H1 (cell line): Measurements from ENCODE around the gene SFT2D1. TPM values are rescaled to one million over a fixed set of nuclear protein-coding genes. Genes with fewer than 3 reads are reported as not detected.

Experiments used
- CTCF ChIA-PET: fragments of 300-600 bp; sonication (Branson Sonifier 250); formaldehyde crosslinking; loops from one replicate; lab custom pipeline; 2021; ENCODE audit not compliant: partially characterized antibody; lab: Charles Lee
- POLR2A ChIA-PET: fragments of 300-600 bp; sonication (Branson Sonifier 250); formaldehyde crosslinking; loops from one replicate; lab custom pipeline; 2021; ENCODE audit warnings: inconsistent platforms; ENCODE audit not compliant: partially characterized antibody; lab: Charles Lee
- DNase-seq, 2 experiments: peaks; one replicate each; pipeline versions ENCODE4 v3.0.0 to v3.0.0-alpha.2; 2010 to 2022; ENCODE audit warnings: low spot score in 2 of 2, low read depth in 1 of 2, mixed read lengths in 1 of 2
- FAIRE-seq: peaks from 2 replicates; lab custom pipeline; 2011; peaks lifted over from hg19 to GRCh38; lab: Jason Lieb, UNC
- H2AFZ ChIP-seq: 2 replicates; pipeline ENCODE4 v1.8.1; 2012; ENCODE audit warnings: low read length, inconsistent platforms
- H2AK5ac ChIP-seq: 2 replicates; pipeline ENCODE4 v1.6.1; 2013; ENCODE audit warnings: low read depth, low read length
- H2BK120ac ChIP-seq: replicated peaks from 2 replicates; pipeline ENCODE3; 2013; ENCODE audit warnings: low read depth, low read length, inconsistent platforms
- H2BK12ac ChIP-seq: 2 replicates; pipeline ENCODE4 v1.6.1; 2013; ENCODE audit warnings: low read depth, low read length
- H2BK15ac ChIP-seq: 2 replicates; pipeline ENCODE4 v1.6.1; 2013; ENCODE audit warnings: low read length
- H2BK20ac ChIP-seq: 2 replicates; pipeline ENCODE4 v1.6.1; 2013; ENCODE audit warnings: low read length
- H2BK5ac ChIP-seq: 2 replicates; pipeline ENCODE4 v1.6.1; 2013; ENCODE audit warnings: low read depth, low read length
- H3K14ac ChIP-seq: 2 replicates; pipeline ENCODE4 v1.6.1; 2013; ENCODE audit warnings: inconsistent platforms; ENCODE audit not compliant: insufficient read length
- H3K18ac ChIP-seq: 2 replicates; pipeline ENCODE4 v1.6.1; 2013; ENCODE audit warnings: low read length; ENCODE audit errors: extremely low read depth
- H3K23ac ChIP-seq: 2 replicates; pipeline ENCODE4 v1.6.1; 2013; ENCODE audit warnings: inconsistent platforms; ENCODE audit not compliant: insufficient read length
- H3K23me2 ChIP-seq: 2 replicates; pipeline ENCODE4 v1.6.1; 2013; ENCODE audit warnings: low read depth, low read length
- H3K27ac ChIP-seq: 2 replicates; pipeline ENCODE4 v1.6.1; 2011; ENCODE audit warnings: low read depth, low read length, inconsistent platforms
- H3K27me3 ChIP-seq, 4 experiments: replicated peaks in 1 of 4; 1 replicate in 1 of 4; 2 replicates in 3 of 4; pipeline versions ENCODE4 v1.6.1 to v1.8.1; 2011 to 2013; ENCODE audit warnings: low read length in 3 of 4, mild to moderate bottlenecking in 3 of 4, inconsistent platforms in 2 of 4, mixed read lengths in 2 of 4, moderate library complexity in 1 of 4; ENCODE audit not compliant: control insufficient read depth in 3 of 4, insufficient read depth in 3 of 4; ENCODE audit errors: extremely low read depth in 1 of 4
- H3K36me3 ChIP-seq, 4 experiments: 2 replicates each; pipeline versions ENCODE4 v1.6.1 to v1.8.1; 2011 to 2013; ENCODE audit warnings: mild to moderate bottlenecking in 4 of 4, low read length in 3 of 4, moderate library complexity in 2 of 4, control low read depth in 1 of 4, inconsistent platforms in 1 of 4; ENCODE audit not compliant: insufficient read depth in 4 of 4, control insufficient read depth in 2 of 4
- H3K4ac ChIP-seq: replicated peaks from 2 replicates; pipeline ENCODE3; 2013; ENCODE audit warnings: low read length, low read depth, mixed read lengths, inconsistent platforms; ENCODE audit not compliant: insufficient read length
- H3K4me1 ChIP-seq, 4 experiments: replicated peaks in 1 of 4; 1 replicate in 1 of 4; 2 replicates in 3 of 4; pipeline versions ENCODE4 v1.6.1 to v1.8.1; 2011 to 2013; ENCODE audit warnings: low read length in 3 of 4, inconsistent platforms in 2 of 4, mixed read lengths in 1 of 4; ENCODE audit not compliant: insufficient read depth in 4 of 4, control insufficient read depth in 3 of 4
- H3K4me2 ChIP-seq, 2 experiments: 2 replicates each; pipeline versions ENCODE4 v1.6.1 to v1.8.1; 2011 to 2013; ENCODE audit warnings: low read depth in 2 of 2, low read length in 2 of 2, control low read depth in 1 of 2, inconsistent platforms in 1 of 2, mild to moderate bottlenecking in 1 of 2; ENCODE audit not compliant: insufficient read depth in 1 of 2
- H3K4me3 ChIP-seq, 4 experiments: fragments of 200-600, 300-600 bp in 1 of 4; sonication (generic), shearing (Covaris generic), sonication (Bioruptor Twin) in 1 of 4; 2 replicates each; pipeline versions ENCODE4 v1.5.1 to v1.8.1; 2011 to 2016; ENCODE audit warnings: low read length in 4 of 4, low read depth in 3 of 4, control low read depth in 2 of 4, inconsistent platforms in 2 of 4, mild to moderate bottlenecking in 2 of 4, mixed read lengths in 1 of 4, moderate library complexity in 1 of 4; ENCODE audit not compliant: insufficient read depth in 2 of 4; ENCODE audit errors: extremely low read depth in 1 of 4
- H3K56ac ChIP-seq: replicated peaks from 2 replicates; pipeline ENCODE3; 2013; ENCODE audit warnings: low read depth, mild to moderate bottlenecking, mixed read lengths, low read length, inconsistent platforms; ENCODE audit not compliant: insufficient read length
- H3K79me1 ChIP-seq: 2 replicates; pipeline ENCODE4 v1.6.1; 2013; ENCODE audit warnings: low read depth, low read length, control low read depth
- H3K79me2 ChIP-seq, 2 experiments: 2 replicates each; pipeline versions ENCODE4 v1.6.1 to v1.8.1; 2012 to 2013; ENCODE audit warnings: low read length in 2 of 2, mild to moderate bottlenecking in 2 of 2, inconsistent platforms in 1 of 2; ENCODE audit not compliant: insufficient read depth in 2 of 2, control insufficient read depth in 1 of 2
- H3K9ac ChIP-seq, 4 experiments: replicated peaks in 1 of 4; 1 replicate in 1 of 4; 2 replicates in 3 of 4; pipeline versions ENCODE4 v1.6.1 to v1.8.1; 2011 to 2013; ENCODE audit warnings: low read depth in 3 of 4, low read length in 3 of 4, control low read depth in 2 of 4, mild to moderate bottlenecking in 2 of 4, moderate library complexity in 2 of 4, inconsistent platforms in 1 of 4; ENCODE audit errors: extremely low read depth in 1 of 4
- H3K9me3 ChIP-seq, 2 experiments: 2 replicates each; pipeline versions ENCODE4 v1.6.1 to v1.8.1; 2012 to 2013; ENCODE audit warnings: mild to moderate bottlenecking in 2 of 2, moderate library complexity in 2 of 2, control low read depth in 1 of 2, inconsistent platforms in 1 of 2, low read depth in 1 of 2, low read length in 1 of 2, mixed read lengths in 1 of 2; ENCODE audit not compliant: insufficient read depth in 2 of 2
- H4K20me1 ChIP-seq, 2 experiments: replicated peaks in 1 of 2; 2 replicates each; pipeline versions ENCODE3 to v1.8.1; 2011 to 2013; ENCODE audit warnings: inconsistent platforms in 2 of 2, low read length in 2 of 2, mild to moderate bottlenecking in 1 of 2; ENCODE audit not compliant: insufficient read depth in 2 of 2, control insufficient read depth in 1 of 2
- H4K5ac ChIP-seq: 2 replicates; pipeline ENCODE4 v1.6.1; 2013; ENCODE audit warnings: low read length, low read depth, mixed read lengths, inconsistent platforms; ENCODE audit not compliant: insufficient read length
- H4K8ac ChIP-seq: 2 replicates; pipeline ENCODE4 v1.8.0; 2013; ENCODE audit warnings: mild to moderate bottlenecking, moderate library complexity, low read length, inconsistent platforms; ENCODE audit not compliant: insufficient read depth; ENCODE audit errors: extremely low read depth
- H4K91ac ChIP-seq: replicated peaks from 2 replicates; pipeline ENCODE3; 2013; ENCODE audit warnings: low read length, mixed read lengths, inconsistent platforms; ENCODE audit not compliant: insufficient read length
- CBX5 ChIP-seq: fragments of 300-800, 300-1000 bp; sonication (generic); IDR thresholded peaks from 2 replicates; pipeline ENCODE4 v1.7.1; 2016; ENCODE audit warnings: antibody characterized with exemption, low read length, low read depth
- CHD2 ChIP-seq: IDR thresholded peaks from 2 replicates; pipeline ENCODE4 v1.6.1; 2012; ENCODE audit warnings: low read length, improper control_type of control experiment
- CREB1 ChIP-seq: IDR thresholded peaks from 2 replicates; pipeline ENCODE4 v1.6.1; 2012; ENCODE audit warnings: inconsistent platforms
- GTF2F1 ChIP-seq: IDR thresholded peaks from 2 replicates; pipeline ENCODE4 v1.6.1; 2012; ENCODE audit warnings: low read depth, low read length, improper control_type of control experiment, borderline replicate concordance
- HDAC2 ChIP-seq, 2 experiments: fragments of 300-600 bp in 1 of 2; sonication (generic) in 1 of 2; IDR thresholded peaks; 2 replicates each; pipeline ENCODE4 v1.6.1; 2011 to 2012; ENCODE audit warnings: low read depth in 2 of 2, low read length in 2 of 2, mild to moderate bottlenecking in 2 of 2, moderate library complexity in 2 of 2, borderline replicate concordance in 1 of 2, inconsistent platforms in 1 of 2
- JUND ChIP-seq: IDR thresholded peaks from 2 replicates; pipeline ENCODE4 v1.6.1; 2011; ENCODE audit warnings: mild to moderate bottlenecking, improper control_type of control experiment, low read length
- KDM1A ChIP-seq: fragments of 200-600, 300-600 bp; sonication (generic); IDR thresholded peaks from 2 replicates; pipeline ENCODE4 v1.7.1; 2016; ENCODE audit warnings: mild to moderate bottlenecking, low read length, borderline replicate concordance
- KDM5A ChIP-seq: fragments of 200-600 bp; IDR thresholded peaks from 2 replicates; pipeline ENCODE4 v1.7.1; 2012; ENCODE audit warnings: mild to moderate bottlenecking, low read length, inconsistent platforms, mixed read lengths
- POU5F1 ChIP-seq: IDR thresholded peaks from 2 replicates; pipeline ENCODE4 v1.6.1; 2011; ENCODE audit warnings: low read depth, mild to moderate bottlenecking, low read length, moderate library complexity
- SP2 ChIP-seq: IDR thresholded peaks from 2 replicates; pipeline ENCODE4 v1.6.1; 2012; ENCODE audit warnings: mild to moderate bottlenecking, low read length, inconsistent platforms
- TCF12 ChIP-seq: IDR thresholded peaks from 2 replicates; pipeline ENCODE4 v1.6.1; 2011; ENCODE audit warnings: low read depth, mild to moderate bottlenecking, low read length
- USF2 ChIP-seq: IDR thresholded peaks from 2 replicates; pipeline ENCODE4 v1.6.1; 2011; ENCODE audit warnings: low read length, improper control_type of control experiment
- YY1 ChIP-seq: IDR thresholded peaks from 2 replicates; pipeline ENCODE4 v1.6.1; 2011; ENCODE audit warnings: low read depth, mild to moderate bottlenecking, low read length
- ZNF274 ChIP-seq: IDR thresholded peaks from 2 replicates; pipeline ENCODE4 v1.7.0; 2012; ENCODE audit warnings: low read length, borderline replicate concordance; ENCODE audit errors: extremely low read depth
- WGBS, 2 experiments: shearing (Covaris generic) in 1 of 2; methylation state at CpG; one replicate each; pipeline versions ENCODE4 v1.1.6 to v1.1.7; 2013 to 2015; ENCODE audit warnings: low lambda C conversion rate in 2 of 2, mixed read lengths in 2 of 2, inconsistent platforms in 1 of 2, low coverage in 1 of 2, missing lambda C conversion rate in 1 of 2; ENCODE audit not compliant: insufficient replicate concordance in 2 of 2, insufficient coverage in 1 of 2, insufficient read length in 1 of 2; ENCODE audit errors: extremely low coverage in 1 of 2, missing lambda C conversion rate in 1 of 2; 5-methylcytosine and 5-hydroxymethylcytosine counted together
- polyA plus RNA-seq, 7 experiments: library from polyadenylated mRNA; depleted of rRNA in 3 of 7; stranded (reverse) in 5 of 7; unstranded in 2 of 7; fragments of >200 nt in 5 of 7; fragments of 200-250 nt in 2 of 7; gene quantifications; 1 replicate in 5 of 7; 2 replicates in 1 of 7; 4 replicates in 1 of 7; pipeline versions ENCODE4 v1.2.1 to v1.2.3, GENCODE V29; 2011 to 2013; ENCODE audit warnings: missing spikeins in 2 of 7, mixed read lengths in 2 of 7
- total RNA-seq: library from RNA; stranded (reverse); fragmentation: NEBNext Ultra II Directional; extraction: Animal tissue kit (Norgen Biotek cat#: 25700); gene quantifications from 2 replicates; pipeline ENCODE4 v1.2.1, GENCODE V29; 2021

The SFT2D1 gene
- total and polyA plus RNA-seq, 2 of the 8 experiments (the other 6 are each of a cell fraction or from before 2014, with no cell fraction given): 52.3 to 76.1 TPM

DNA sequence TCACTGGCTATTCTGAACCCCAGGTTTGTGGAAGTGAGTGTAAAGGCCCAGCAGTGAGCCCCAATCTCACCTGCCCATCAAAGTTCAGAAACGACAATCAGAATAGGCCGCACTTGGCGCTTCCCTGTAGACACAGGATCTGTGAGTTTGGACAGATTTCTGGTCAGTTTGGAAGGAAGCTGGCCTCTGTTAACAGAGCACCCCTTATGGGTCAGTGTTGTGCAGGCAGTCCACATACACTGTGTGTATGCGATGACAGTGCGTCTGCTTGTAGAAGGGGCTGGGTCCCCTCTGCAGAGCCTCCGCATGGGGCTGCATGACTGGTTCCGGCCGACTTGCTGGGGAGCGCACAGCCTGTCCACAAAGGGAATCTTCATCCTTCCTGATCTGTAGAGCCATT is 43.8 kb upstream of the SFT2D1 start:
- H3K56ac ChIP-seq: no peak overlapping the region
- POLR2A ChIA-PET: interaction anchor here (1.5 kb wide), 1 partner anchor 78 kb away, joined by 3 read pairs; the partner anchor contains the start of gene PRR18
- CTCF ChIA-PET: interaction anchor here (1.1 to 1.3 kb wide), 3 partner anchors 13 to 110 kb away, joined by 3 to 5 read pairs (median 3); no protein-coding TSS in a partner anchor
- TF ChIP-seq POU5F1 (no peak), USF2 (no peak), ZNF274 (no peak), TCF12 (no peak), YY1 (no peak), CREB1 (no peak), CHD2 (no peak), HDAC2 (IDR thresholded peaks at IDR 0.05; ENCODE audit: borderline replicate concordance in 1 of 2, low read depth in 2 of 2, low read length in 2 of 2) (no peak), CBX5 (no peak), KDM5A (no peak), KDM1A (no peak), SP2 (no peak), JUND (no peak), GTF2F1 (no peak)

More for the DNA sequence above, 43.8 kb upstream of the SFT2D1 start:
- Histone ChIP-seq H3K14ac (no peak overlapping the region), H3K9me3 (no peaks in the 10 kb centered on the region), H3K9ac (no peak overlapping the region), H3K4me2 (no peak overlapping the region), H4K5ac (no peak overlapping the region), H2BK120ac (no peak overlapping the region), H2BK5ac (no peak overlapping the region), H3K36me3 (no peaks in the 10 kb centered on the region), H3K23ac (no peak overlapping the region), H3K27ac (no peak overlapping the region), H3K79me1 (no peaks in the 10 kb centered on the region), H3K23me2 (peaks cover 7% of the 10 kb centered on the region), H3K4me3 (no peak overlapping the region), H4K8ac (0 out of 2 replicates have a peak overlapping the region, but pooled peaks have one; percentile 60), H3K18ac (no peak overlapping the region), H3K79me2 (0 out of 4 replicates have a peak, but pooled peaks cover 0 to 2% of the 10 kb centered on the region in 2 experiments), H2BK12ac (no peak overlapping the region), H3K4me1 (peaks cover 0 to 4% (median 1%) of the 10 kb centered on the region in 4 experiments; a peak in 4 of 7 replicates), H4K20me1 (peaks cover 0 to 3% of the 10 kb centered on the region in 2 experiments), H2AFZ (no peak overlapping the region), H2AK5ac (no peak overlapping the region), H3K4ac (no peak overlapping the region), H4K91ac (no peak overlapping the region), H3K27me3 (no peaks in the 10 kb centered on the region; a peak in 1 of 7 replicates), H2BK15ac (no peak overlapping the region), H2BK20ac (no peak overlapping the region)
- no peak for FAIRE-seq
- 92% methylated on average over 9 of the region's 9 CpGs; no CpG with 5 or more reads in 1 of the 2 experiments for WGBS, 2 experiments
- no peak for DNase-seq
